K562 (cell line): ENCODE data around the gene SPTLC1. TPM values are rescaled to one million over a fixed set of nuclear protein-coding genes. Genes with fewer than 3 reads are reported as not detected.

Experiments used
- ATAC-seq: fragments of 200-7000 bp; cut with Tn5 transposase; 3 replicates; pipeline ENCODE4 v1.9.1; 2020; ENCODE audit warnings: moderate library complexity
- BruUV-seq: library from RNA; stranded (reverse); fragments of 400-500 nt; replicated peaks from 2 replicates; lab custom pipeline; 2021; lab: Mats Ljungman, UMichigan
- CTCF ChIA-PET: fragments of 300-600 bp; formaldehyde crosslinking; extraction: SDS; loops from one replicate; lab custom pipeline; 2021; ENCODE audit warnings: low intra/inter-chr PET ratio; lab: Yijun Ruan, JAX
- POLR2A ChIA-PET: fragments of 300-600, 350-650 bp; sonication (Branson Sonifier 250); formaldehyde crosslinking; extraction: SDS; loops from one replicate; lab custom pipeline; 2021; ENCODE audit warnings: antibody characterized with exemption, inconsistent platforms; lab: Yijun Ruan, JAX
- DNase-seq, 4 experiments: peaks; one replicate each; pipeline versions ENCODE4 v3.0.0 to v3.0.0-alpha.2; 2011 to 2018; ENCODE audit warnings: low spot score in 3 of 4, mixed read lengths in 3 of 4; ENCODE audit errors: extremely low read depth in 1 of 4
- FAIRE-seq: peaks from 2 replicates; lab custom pipeline; 2011; peaks lifted over from hg19 to GRCh38; lab: Jason Lieb, UNC
- H2AFZ ChIP-seq: 2 replicates; pipeline ENCODE4 v1.6.0; 2011; ENCODE audit warnings: low read depth, low read length, control low read depth, inconsistent platforms
- H3K27ac ChIP-seq: fragments of 200-600 bp; 3 replicates; pipeline ENCODE4 v1.8.0; 2011; ENCODE audit warnings: low read depth, mild to moderate bottlenecking, control low read depth, inconsistent platforms, low read length, moderate library complexity, mixed read lengths; ENCODE audit errors: extremely low read depth
- H3K27me3 ChIP-seq, 2 experiments: fragments of 300-600 bp in 1 of 2; 2 replicates in 1 of 2; 3 replicates in 1 of 2; pipeline versions ENCODE4 v1.6.0 to v1.8.0; 2011; ENCODE audit warnings: inconsistent platforms in 2 of 2, low read length in 2 of 2, mild to moderate bottlenecking in 1 of 2, mixed read lengths in 1 of 2, moderate library complexity in 1 of 2; ENCODE audit not compliant: control insufficient read depth in 2 of 2, insufficient read depth in 2 of 2
- H3K36me3 ChIP-seq: fragments of 300-600 bp; 3 replicates; pipeline ENCODE4 v1.8.0; 2011; ENCODE audit warnings: mild to moderate bottlenecking, low read length, inconsistent platforms; ENCODE audit not compliant: control insufficient read depth, insufficient read depth
- H3K4me1 ChIP-seq, 2 experiments: fragments of 200-600 bp in 1 of 2; replicated peaks in 1 of 2; 2 replicates in 1 of 2; 3 replicates in 1 of 2; pipeline versions ENCODE4 v1.5.1 to v1.8.0; 2011; ENCODE audit warnings: inconsistent platforms in 2 of 2, low read length in 2 of 2, mild to moderate bottlenecking in 1 of 2, mixed read lengths in 1 of 2, moderate library complexity in 1 of 2; ENCODE audit not compliant: control insufficient read depth in 2 of 2, insufficient read depth in 2 of 2
- H3K4me2 ChIP-seq: 2 replicates; pipeline ENCODE4 v1.6.1; 2011; ENCODE audit warnings: low read length, control low read depth, inconsistent platforms, mixed read lengths; ENCODE audit not compliant: insufficient read depth
- H3K4me3 ChIP-seq: fragments of 200-600 bp; sonication (generic), shearing (Covaris generic); 2 replicates; pipeline ENCODE4 v1.5.1; 2016; ENCODE audit warnings: control low read depth, inconsistent platforms
- H3K79me2 ChIP-seq: fragments of 200-600 bp; 3 replicates; pipeline ENCODE4 v1.8.0; 2011; ENCODE audit warnings: low read length, inconsistent platforms; ENCODE audit not compliant: control insufficient read depth, insufficient read depth
- H3K9ac ChIP-seq, 2 experiments: 2 replicates each; pipeline versions ENCODE4 v1.6.0 to v1.6.1; 2011; ENCODE audit warnings: low read depth in 2 of 2, low read length in 2 of 2, control low read depth in 1 of 2, inconsistent platforms in 1 of 2, mild to moderate bottlenecking in 1 of 2, mixed read lengths in 1 of 2; ENCODE audit not compliant: insufficient read depth in 1 of 2
- H3K9me1 ChIP-seq: one replicate; pipeline ENCODE4 v1.6.0; 2011; ENCODE audit warnings: inconsistent platforms, mild to moderate bottlenecking, low read length, moderate library complexity; ENCODE audit not compliant: control insufficient read depth, insufficient read depth
- H3K9me3 ChIP-seq: replicated peaks from 2 replicates; pipeline ENCODE4 v1.5.1; 2011; ENCODE audit warnings: low read depth, low read length, inconsistent platforms; ENCODE audit not compliant: control insufficient read depth, insufficient read depth
- H4K20me1 ChIP-seq: replicated peaks from 2 replicates; pipeline ENCODE4 v1.6.1; 2011; ENCODE audit warnings: low read length, inconsistent platforms, mixed read lengths; ENCODE audit not compliant: control insufficient read depth, insufficient read depth
- CEBPB ChIP-seq: fragments of 450-650 bp; IDR thresholded peaks from 2 replicates; pipeline ENCODE4 v1.6.1; 2016; ENCODE audit warnings: missing genetic modification characterization, missing compliant biosample characterization
- DNMT1 ChIP-seq: fragments of 450-650 bp; IDR thresholded peaks from 2 replicates; pipeline ENCODE4 v1.6.1; 2016; ENCODE audit warnings: antibody characterized with exemption, mild to moderate bottlenecking
- ELF2 ChIP-seq: fragments of 250-450 bp; sonication (Bioruptor Pico); IDR thresholded peaks from 2 replicates; pipeline ENCODE4 v1.5.0; 2021; ENCODE audit warnings: mild to moderate bottlenecking
- HDGF ChIP-seq: fragments of 450-650 bp; IDR thresholded peaks from 2 replicates; pipeline ENCODE4 v1.6.1; 2016
- KDM1A ChIP-seq, 2 experiments: fragments of 450-650 bp; IDR thresholded peaks; 2 replicates each; pipeline ENCODE4 v1.6.1; 2016; ENCODE audit warnings: mild to moderate bottlenecking in 2 of 2
- POLR2A ChIP-seq: fragments of 450-650 bp; conservative IDR thresholded peaks from 2 replicates; pipeline ENCODE4 v1.6.1; 2016
- ZNF507 ChIP-seq: conservative IDR thresholded peaks from 2 replicates; pipeline ENCODE4 v1.6.1; 2017; ENCODE audit warnings: missing genetic modification characterization, missing compliant biosample characterization
- ZNF583 ChIP-seq: fragments of 250-450 bp; sonication (Bioruptor Pico); IDR thresholded peaks from 2 replicates; pipeline ENCODE4 v1.4.0; 2020
- WGBS: fragments of 100-300 bp; shearing (Covaris generic); methylation state at CpG from one replicate; pipeline ENCODE4 v1.1.6; 2016; ENCODE audit warnings: low coverage, mixed read lengths; ENCODE audit not compliant: insufficient coverage; ENCODE audit errors: missing lambda C conversion rate; 5-methylcytosine and 5-hydroxymethylcytosine counted together
- in situ Hi-C: fragments of 300-500 bp; cut with MboI; formaldehyde crosslinking; loops from 4 replicates; pipeline ENCODE4 v1.15.0; 2018; ENCODE audit warnings: inconsistent platforms, mixed read lengths
- intact Hi-C: fragments of 100-400 bp; cut with micrococcal nuclease; formaldehyde crosslinking; loops from 2 replicates; pipeline ENCODE4 v1.14.2; 2022
- polyA plus RNA-seq, 8 experiments: library from polyadenylated mRNA; depleted of rRNA in 4 of 8; stranded (reverse) in 5 of 8; unstranded in 3 of 8; fragments of >200 nt; fragmentation: Nextera tagmentation in 2 of 8; fragmentation: Illumina TruSeq in 1 of 8; extraction: Ambion mirVana in 2 of 8; extraction: Trizol in 1 of 8; gene quantifications; 2 replicates each; pipeline versions ENCODE4 v1.2.1 to v1.2.3, GENCODE V29; 2011 to 2014; ENCODE audit warnings: inconsistent platforms in 1 of 8, missing spikeins in 1 of 8
- total RNA-seq, 7 experiments: library from RNA; depleted of rRNA in 6 of 7; stranded (reverse); fragments of >200 nt in 6 of 7; fragmentation: Illumina TruSeq in 2 of 7; extraction: Trizol in 2 of 7; gene quantifications; 2 replicates each; pipeline versions ENCODE4 v1.2.1 to v1.2.3, GENCODE V29; 2011 to 2021; ENCODE audit warnings: low replicate concordance in 1 of 7
- TF ChIP-seq, protein P1 (sequence below): sonication (generic); formaldehyde crosslinking; IDR thresholded peaks from 2 replicates; pipeline ENCODE4 v1.8.0; 2022; ENCODE audit warnings: missing genetic modification reagents, mild to moderate bottlenecking, borderline replicate concordance

Gene SPTLC1
- total and polyA plus RNA-seq, 9 of the 15 experiments (the other 6 are each of a cell fraction or from before 2014, with no cell fraction given), result 58.8 to 125 (median 84.5) TPM

DNA sequence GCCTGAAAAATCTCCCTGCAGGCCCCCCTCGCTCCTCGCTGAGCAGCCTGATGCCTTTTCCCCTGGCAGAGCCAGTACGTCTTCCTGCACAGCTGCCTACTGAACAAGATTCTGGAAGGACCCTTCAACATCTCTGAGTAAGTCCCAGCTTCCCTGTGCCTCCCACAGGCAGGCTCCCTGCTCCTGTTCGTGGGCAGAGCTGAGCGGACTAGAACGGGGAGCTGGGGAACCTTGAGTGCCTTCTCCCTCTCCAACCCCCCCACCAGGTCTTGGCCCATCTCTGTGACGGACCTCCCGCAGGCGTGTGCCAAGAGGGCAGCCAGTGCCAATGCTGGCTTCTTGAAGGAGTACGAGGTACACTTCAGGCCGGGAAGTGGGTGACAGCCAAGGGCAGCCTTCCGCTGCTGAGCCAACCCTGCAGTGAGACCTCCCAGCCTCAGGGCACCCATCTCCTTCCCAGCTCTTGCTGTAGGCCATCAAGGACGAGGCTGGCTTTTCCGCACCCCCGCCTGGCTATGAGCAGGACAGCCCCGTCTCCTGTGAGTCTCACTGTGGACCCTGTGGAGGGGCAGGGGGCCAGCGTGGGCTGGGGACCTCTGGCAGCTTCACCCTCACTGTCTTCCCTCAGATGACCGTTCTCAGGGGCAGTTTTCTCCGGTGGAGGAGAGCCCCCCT, 21.1 kb upstream of the SPTLC1 start:
- Histone ChIP-seq H3K9ac (no peak overlapping the region), H4K20me1 (no peaks in the 10 kb centered on the region; the same call in 1 of the 2 replicates), H3K9me3 (no peaks in the 10 kb centered on the region), H3K4me3 (no peak overlapping the region), H3K9me1 (no peaks in the 10 kb centered on the region), H3K4me1 (peaks cover 6 to 34% of the 10 kb centered on the region in 2 experiments; a peak in 4 of 5 replicates), H3K27me3 (peaks cover 0 to 10% of the 10 kb centered on the region in 2 experiments; a peak in 1 of 5 replicates), H3K79me2 (no peaks in the 10 kb centered on the region), H3K36me3 (no peaks in the 10 kb centered on the region), H2AFZ (no peak overlapping the region), H3K27ac (no peak overlapping the region), H3K4me2 (no peak overlapping the region)
- BruUV-seq, result no TSS peak
- no peak for DNase-seq
- ChIA-PET CTCF (no interaction called here), POLR2A (interaction anchor here (2.6 kb wide), 1 partner anchor 155 kb away, joined by 9 read pairs; no protein-coding TSS in a partner anchor)
- intact Hi-C loops, result loop anchor here (5.0 to 10.0 kb wide), 2 partner anchors 191 to 328 kb away; partner anchors contain the start of genes CENPP and NOL8
- no peak for FAIRE-seq
- WGBS, result 3% methylated on average over 16 of the region's 19 CpGs
- ATAC-seq, result no peak
- TF ChIP-seq ELF2, result no peak
- TF ChIP-seq, protein P1, sequence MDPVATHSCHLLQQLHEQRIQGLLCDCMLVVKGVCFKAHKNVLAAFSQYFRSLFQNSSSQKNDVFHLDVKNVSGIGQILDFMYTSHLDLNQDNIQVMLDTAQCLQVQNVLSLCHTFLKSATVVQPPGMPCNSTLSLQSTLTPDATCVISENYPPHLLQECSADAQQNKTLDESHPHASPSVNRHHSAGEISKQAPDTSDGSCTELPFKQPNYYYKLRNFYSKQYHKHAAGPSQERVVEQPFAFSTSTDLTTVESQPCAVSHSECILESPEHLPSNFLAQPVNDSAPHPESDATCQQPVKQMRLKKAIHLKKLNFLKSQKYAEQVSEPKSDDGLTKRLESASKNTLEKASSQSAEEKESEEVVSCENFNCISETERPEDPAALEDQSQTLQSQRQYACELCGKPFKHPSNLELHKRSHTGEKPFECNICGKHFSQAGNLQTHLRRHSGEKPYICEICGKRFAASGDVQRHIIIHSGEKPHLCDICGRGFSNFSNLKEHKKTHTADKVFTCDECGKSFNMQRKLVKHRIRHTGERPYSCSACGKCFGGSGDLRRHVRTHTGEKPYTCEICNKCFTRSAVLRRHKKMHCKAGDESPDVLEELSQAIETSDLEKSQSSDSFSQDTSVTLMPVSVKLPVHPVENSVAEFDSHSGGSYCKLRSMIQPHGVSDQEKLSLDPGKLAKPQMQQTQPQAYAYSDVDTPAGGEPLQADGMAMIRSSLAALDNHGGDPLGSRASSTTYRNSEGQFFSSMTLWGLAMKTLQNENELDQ (CRISPR knock-in tag), result no peak
- no peak for TF ChIP-seq ZNF507 (tag)
- no peak for TF ChIP-seq HDGF
- TF ChIP-seq ZNF583 (CRISPR knock-in tag), result no peak
- no peak for TF ChIP-seq CEBPB
- TF ChIP-seq POLR2A, result no peak
- TF ChIP-seq DNMT1, result no peak
- TF ChIP-seq KDM1A (IDR thresholded peaks at IDR 0.05), result no peak
- in situ Hi-C loops, result loop anchor here (5.0 to 10.0 kb wide), 4 partner anchors 71 to 658 kb away; no protein-coding TSS in a partner anchor
